Embryonic facial prominence (tissue), 1 donor: ENCODE results near the gene PTMA.
"Not testable (repeated sequence)": the region's sequence is repeated elsewhere in the genome, so short reads cannot be mapped to it uniquely, and the experiment has no call there.

Experiments used
- DNase-seq: peaks from one replicate; pipeline ENCODE4 v3.0.0-alpha.2; 2016; ENCODE audit errors: extremely low spot score

The PTMA gene

DNA sequence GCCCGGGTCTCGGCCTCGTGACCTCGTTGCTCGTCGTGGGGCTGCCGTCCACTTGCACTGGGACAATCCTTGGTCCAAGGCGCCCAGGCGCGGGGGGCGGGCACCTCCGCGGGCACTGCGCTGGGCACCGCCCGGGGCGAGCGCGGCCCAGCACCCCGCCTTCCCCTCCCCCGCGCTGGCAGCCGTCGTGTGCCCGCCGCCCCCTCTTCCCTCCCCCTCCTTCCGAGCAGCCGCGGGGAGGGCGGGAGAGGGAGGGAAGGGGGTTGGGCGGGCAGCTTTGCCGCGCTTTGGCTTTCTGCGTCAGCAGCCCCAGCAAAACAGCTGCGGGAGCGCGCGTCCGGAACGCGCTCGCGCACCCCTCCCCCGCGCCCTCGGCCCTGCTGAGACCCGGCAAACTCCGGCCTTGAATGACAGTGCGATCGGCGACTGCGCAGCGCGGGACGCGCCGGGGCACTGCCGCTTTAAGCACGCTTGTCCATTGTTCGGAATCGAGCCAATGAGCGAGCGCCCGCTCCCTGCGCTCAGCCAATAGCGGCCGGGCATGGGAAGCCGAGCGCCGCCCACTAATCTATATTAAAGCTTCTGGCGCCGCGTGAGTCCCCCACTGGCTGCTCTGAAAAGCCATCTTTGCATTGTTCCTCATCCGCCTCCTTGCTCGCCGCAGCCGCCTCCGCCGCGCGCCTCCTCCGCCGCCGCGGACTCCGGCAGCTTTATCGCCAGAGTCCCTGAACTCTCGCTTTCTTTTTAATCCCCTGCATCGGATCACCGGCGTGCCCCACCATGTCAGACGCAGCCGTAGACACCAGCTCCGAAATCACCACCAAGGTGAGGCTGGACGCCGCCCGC is at the start of gene PTMA:
Gene PTMA (plus strand): TSS at position 599 of the 846 bp plus-strand sequence. CDS start 182 bp downstream, at position 781.
- DNase-seq: peak; percentile 98

- not testable (repeated sequence) for DNase-seq
Measured at GRCh38 chr2:231660073-231660472, 48.3 kb upstream of the PTMA start.

DNA sequence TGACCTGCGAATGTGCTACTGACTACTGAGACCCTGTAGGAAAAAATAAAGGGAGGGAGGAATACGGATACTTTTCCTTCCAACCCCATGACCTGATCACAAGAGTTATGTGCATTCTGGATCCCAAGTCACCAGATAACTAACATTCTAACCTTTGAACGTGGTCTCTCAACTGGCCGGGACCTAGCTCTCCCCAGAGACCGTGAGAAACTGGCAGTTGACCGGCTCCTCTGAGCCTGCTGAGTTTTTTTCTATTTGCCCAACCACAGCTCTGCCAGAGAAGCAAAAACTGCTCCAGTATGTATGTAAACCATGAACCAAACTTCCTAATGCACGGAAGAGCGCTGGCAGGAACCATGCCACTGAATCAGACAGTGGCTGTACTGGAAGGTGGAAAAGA is 47.5 kb upstream of the PTMA start:
- no peak for DNase-seq

- no peak for DNase-seq
Measured at GRCh38 chr2:231661422-231662027, 46.8 kb upstream of the PTMA start.

- peak; percentile 97 for DNase-seq
Measured at GRCh38 chr2:231662028-231662810, 46.1 kb upstream of the PTMA start.

DNA sequence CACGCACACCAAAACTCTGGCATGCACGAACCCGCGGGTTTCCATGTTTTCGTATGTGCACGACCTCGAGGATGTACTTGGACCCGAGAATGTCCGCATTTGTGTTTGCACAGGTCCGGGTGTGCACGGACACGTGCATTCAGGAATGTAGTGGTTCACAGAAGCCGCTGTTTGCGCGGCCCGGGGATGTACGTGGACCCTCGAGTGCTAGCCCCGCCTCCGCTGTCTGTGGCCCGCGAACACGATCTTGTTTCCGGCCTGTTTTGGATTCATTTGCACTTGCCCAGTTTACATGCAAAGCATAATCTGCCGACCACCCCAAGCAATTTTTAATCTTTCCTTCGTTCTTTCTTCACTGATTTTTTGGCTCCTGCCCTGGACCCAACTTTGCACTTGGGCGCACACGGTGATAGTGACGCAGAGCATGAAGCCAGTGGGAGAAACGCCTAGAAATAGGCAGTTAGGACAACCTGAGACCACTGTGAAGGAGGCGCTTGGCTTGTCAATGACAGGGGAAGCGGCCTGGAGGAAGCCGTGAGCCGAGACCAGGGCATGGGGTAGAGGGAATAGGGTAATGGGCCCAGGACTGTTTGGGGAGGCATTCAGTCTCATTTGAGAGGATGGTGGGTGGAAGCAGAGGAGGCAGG is 45.4 kb upstream of the PTMA start:
- no peak for DNase-seq

- DNase-seq: no peak
Measured at GRCh38 chr2:231663458-231664212, 44.7 kb upstream of the PTMA start.

DNA sequence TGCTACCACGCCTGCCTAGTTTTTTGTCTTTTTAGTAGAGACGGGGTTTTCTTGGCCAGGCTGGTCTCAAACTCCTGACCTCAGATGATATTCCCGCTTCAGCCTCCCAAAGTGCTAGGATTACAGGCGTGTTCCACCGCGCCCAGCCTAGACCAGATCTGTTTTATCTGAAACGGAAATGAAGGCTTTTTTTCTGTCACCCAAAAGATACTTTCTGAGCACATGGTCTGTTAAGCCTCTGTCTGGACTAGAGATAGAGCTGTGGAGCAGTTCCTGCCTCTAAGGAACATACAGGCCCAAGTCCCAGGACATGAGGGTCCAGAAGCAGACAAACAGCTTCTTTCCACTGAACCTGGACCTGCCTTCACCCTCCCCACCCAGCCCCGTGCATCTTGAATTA is 43.6 kb upstream of the PTMA start:
- no peak for DNase-seq

GRCh38 chr2:231665245-231666170 is 42.8 kb upstream of the PTMA start:
- DNase-seq: no peak

DNA sequence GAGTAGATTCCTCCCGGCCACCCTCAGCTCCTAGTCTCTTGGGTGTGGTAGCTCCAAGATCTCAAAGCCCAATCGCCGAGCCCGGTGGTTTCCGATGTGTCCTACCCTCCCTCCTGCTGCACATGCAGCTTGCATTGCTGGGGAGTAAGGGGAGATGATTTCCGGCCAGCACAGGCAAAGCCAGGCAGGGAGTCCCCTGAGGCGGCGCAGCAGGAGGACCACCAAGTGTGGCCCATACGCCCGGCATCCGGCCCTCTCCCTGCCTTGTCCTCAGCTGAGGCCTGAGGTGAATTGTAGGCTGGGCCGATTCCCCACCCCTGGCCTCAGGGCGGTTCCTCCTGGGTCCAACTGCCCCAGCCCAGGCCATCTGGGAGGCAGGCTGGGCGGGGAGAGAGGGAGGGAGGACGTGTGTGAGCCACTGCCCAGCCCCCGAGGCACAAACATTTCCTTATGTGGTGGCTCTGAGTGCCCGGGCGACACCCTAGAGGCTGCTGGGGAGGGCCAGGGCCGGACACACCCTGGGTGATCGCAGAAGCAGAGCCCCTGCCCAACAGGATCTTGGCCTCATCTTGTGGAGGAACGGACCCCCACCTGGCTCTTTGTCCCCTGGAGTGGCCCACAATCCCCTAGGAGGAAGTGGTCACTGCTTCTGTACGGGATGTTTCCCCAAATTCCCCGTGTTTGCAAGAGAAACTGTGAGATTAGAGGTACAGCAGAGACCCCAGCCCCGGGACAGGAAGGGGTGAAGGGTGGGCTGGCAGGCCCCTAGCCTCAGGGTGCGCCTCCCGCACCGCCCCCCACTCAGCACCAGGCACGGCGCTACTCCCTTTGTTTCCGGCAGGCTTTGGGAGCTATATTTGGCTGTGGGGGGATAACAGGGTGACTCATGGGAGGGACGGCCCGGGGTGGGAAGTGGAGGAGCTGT is 41.9 kb upstream of the PTMA start:
- no peak for DNase-seq

DNA sequence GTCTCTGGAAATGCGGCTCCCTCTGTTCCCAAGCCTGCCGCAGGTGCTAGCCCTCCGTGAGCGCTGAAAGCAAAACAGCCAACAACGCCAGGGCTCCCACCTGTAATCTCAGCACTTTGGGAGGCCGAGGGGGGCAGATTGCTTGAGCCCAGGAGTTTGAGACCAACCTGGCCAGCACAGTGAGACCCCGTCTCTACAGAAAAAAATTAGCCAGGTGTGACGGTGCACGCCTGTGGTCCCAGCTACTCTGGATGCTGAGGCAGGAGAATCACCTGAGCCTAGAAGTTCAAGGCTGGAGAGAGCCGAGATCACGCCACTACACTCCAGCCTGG is 41.3 kb upstream of the PTMA start:
- DNase-seq: no peak

DNA sequence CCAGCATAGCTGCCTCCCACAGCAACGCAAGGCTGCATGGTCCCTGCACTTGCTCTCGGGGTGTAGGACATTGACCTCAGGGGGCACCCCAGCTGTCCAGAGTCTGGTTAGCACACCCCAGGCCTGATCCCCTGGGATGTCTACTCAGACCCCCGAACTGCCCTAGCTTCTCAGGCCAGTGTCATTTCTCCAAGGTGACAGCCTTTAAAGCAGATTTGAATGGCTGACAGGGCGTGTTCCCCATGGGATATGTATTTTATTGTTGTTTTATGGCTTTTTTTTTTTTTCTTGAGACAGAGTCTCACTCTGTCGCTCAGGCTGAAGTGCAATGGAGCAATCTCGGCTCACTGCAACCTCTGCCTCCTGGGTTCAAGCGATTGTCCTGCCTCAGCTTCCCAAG is 40.8 kb upstream of the PTMA start:
- no peak for DNase-seq

GRCh38 chr2:231668981-231669380 is 39.3 kb upstream of the PTMA start:
- no peak for DNase-seq

- no peak for DNase-seq
Measured at GRCh38 chr2:231671270-231672050, 36.9 kb upstream of the PTMA start.

- DNase-seq: no peak
Measured at GRCh38 chr2:231672617-231673347, 35.5 kb upstream of the PTMA start.

- no peak for DNase-seq
Measured at GRCh38 chr2:231673348-231673770, 35.0 kb upstream of the PTMA start.

DNA sequence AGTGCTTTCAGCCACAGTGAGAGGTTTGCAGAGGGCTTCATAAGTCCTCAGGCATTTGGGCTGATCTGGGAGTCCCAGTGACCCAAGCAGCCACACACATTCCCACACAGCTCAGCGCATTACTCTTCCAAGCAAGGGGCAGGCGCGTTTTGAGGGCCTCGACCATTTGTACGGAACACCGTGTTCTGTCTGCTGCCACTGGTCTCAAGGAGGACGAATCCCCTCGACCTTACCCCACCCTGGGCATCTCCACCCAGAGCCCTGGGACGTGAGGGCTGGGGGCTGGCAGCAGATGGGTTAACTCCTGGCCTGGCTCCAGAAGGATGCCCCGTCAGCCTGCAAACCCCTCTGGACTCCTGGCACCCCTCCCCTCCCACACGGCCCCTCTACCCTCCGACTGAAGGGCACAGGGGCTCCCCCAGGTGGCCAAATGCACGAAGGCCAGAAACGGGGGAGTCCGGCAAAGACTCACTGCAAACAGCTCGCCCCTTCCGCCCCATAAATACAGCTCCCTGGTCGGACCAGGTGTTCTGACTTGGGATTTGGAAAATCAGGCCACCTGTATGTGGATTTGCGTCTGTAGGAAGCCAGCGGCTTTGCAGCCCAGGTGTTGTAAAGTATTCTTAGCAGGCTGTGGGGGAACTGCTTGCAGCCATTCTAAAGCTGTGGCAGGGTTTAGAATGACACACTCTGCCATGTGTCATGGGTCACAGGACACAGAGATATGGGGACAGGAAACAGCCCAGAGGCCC is 33.6 kb upstream of the PTMA start:
- peak; percentile 27 for DNase-seq
